Activated CD8-positive, alpha-beta T cell treated with anti-CD3 and anti-CD28 coated beads for 36 hours (primary cell): ENCODE measurements around the gene SAFB2. TPM values are rescaled to one million over a fixed set of nuclear protein-coding genes. Genes with fewer than 3 reads are reported as not detected.

Source experiments
- ATAC-seq: fragments of 200-7000 bp; cut with Tn5 transposase; one replicate; pipeline ENCODE4 v1.10.0; 2021; ENCODE audit warnings: mild to moderate bottlenecking, moderate library complexity
- CTCF ChIA-PET: fragments of 350-600 bp; sonication (Branson Sonifier 250); formaldehyde crosslinking; loops from one replicate; lab custom pipeline; 2021; ENCODE audit warnings: antibody characterized with exemption; lab: Charles Lee
- POLR2A ChIA-PET: fragments of 350-600 bp; sonication (Branson Sonifier 250); formaldehyde crosslinking; loops from one replicate; lab custom pipeline; 2021; ENCODE audit warnings: antibody characterized with exemption; lab: Charles Lee
- DNase-seq: peaks from one replicate; pipeline ENCODE4 v3.0.0-alpha.2; 2020
- H3K27ac Mint-ChIP-seq: one replicate; pipeline ENCODE4 v1.8.0; 2021; ENCODE audit warnings: mild to moderate bottlenecking, mixed read lengths
- H3K27me3 Mint-ChIP-seq: one replicate; pipeline ENCODE4 v1.8.0; 2021; ENCODE audit warnings: mixed read lengths
- H3K36me3 Mint-ChIP-seq: one replicate; pipeline ENCODE4 v1.8.0; 2021; ENCODE audit warnings: low read depth, mixed read lengths
- H3K4me1 Mint-ChIP-seq: one replicate; pipeline ENCODE4 v1.8.0; 2021; ENCODE audit warnings: low read depth, mixed read lengths
- H3K4me3 Mint-ChIP-seq: one replicate; pipeline ENCODE4 v1.8.0; 2021; ENCODE audit warnings: mild to moderate bottlenecking, moderate library complexity, mixed read lengths
- H3K9me3 Mint-ChIP-seq: one replicate; pipeline ENCODE4 v1.8.0; 2021; ENCODE audit warnings: mixed read lengths
- CTCF ChIP-seq: fragments of 200-600 bp; IDR thresholded peaks from one replicate; pipeline ENCODE4 v1.8.0; 2022; ENCODE audit warnings: antibody characterized with exemption, mild to moderate bottlenecking
- intact Hi-C: fragments of 100-400 bp; cut with micrococcal nuclease; formaldehyde crosslinking; loops from one replicate; pipeline ENCODE4 v1.10.0; 2022
- total RNA-seq, 2 experiments: library from RNA; stranded (reverse); gene quantifications; one replicate each; pipeline ENCODE4 v1.2.3, GENCODE V29; 2021

Gene SAFB2
- total RNA-seq, 2 experiments from 2014 or later = 70.8 to 78.0 TPM

- DNase-seq (no peak), ATAC-seq (no peak)
- H3K36me3 Mint-ChIP-seq = peaks cover 64% of the 10 kb centered on the region
These were observed 14.3 kb downstream of the SAFB2 start for GRCh38 chr19:5608291-5608690.

GRCh38 chr19:5607318-5608275 lies 15.0 kb downstream of the SAFB2 start:
- Mint-ChIP-seq H3K27ac (no peak overlapping the region), H3K36me3 (peaks cover 60% of the 10 kb centered on the region), H3K4me1 (peaks cover 11% of the 10 kb centered on the region), H3K9me3 (no peaks in the 10 kb centered on the region), H3K4me3 (no peak overlapping the region), H3K27me3 (no peaks in the 10 kb centered on the region)
- intact Hi-C loops = no loop called here
- DNase-seq (no peak), ATAC-seq (no peak)
- ChIA-PET CTCF (no interaction called here), POLR2A (interaction anchor here (0.6 kb wide), 1 partner anchor 10 kb away, joined by 3 read pairs; no protein-coding TSS in a partner anchor)
- TF ChIP-seq CTCF = no peak

More at GRCh38 chr19:5608291-5608690, 14.3 kb downstream of the SAFB2 start:
- Mint-ChIP-seq H3K4me3 (no peak overlapping the region), H3K4me1 (peaks cover 11% of the 10 kb centered on the region), H3K9me3 (no peaks in the 10 kb centered on the region), H3K27ac (no peak overlapping the region), H3K27me3 (no peaks in the 10 kb centered on the region)
- intact Hi-C loops = no loop called here
- POLR2A ChIA-PET = interaction anchor here (0.6 to 2.7 kb wide), 2 partner anchors 10 to 14 kb away, joined by 3 to 10 read pairs; partner anchors contain the start of genes SAFB and SAFB2
- CTCF ChIA-PET = no interaction called here
- TF ChIP-seq CTCF = no peak

- intact Hi-C loops = no loop called here
- POLR2A ChIA-PET = interaction anchor here (1.1 to 1.5 kb wide), 3 partner anchors 15 to 28 kb away, joined by 3 to 5 read pairs (median 3); partner anchors contain the start of genes SAFB and SAFB2
These were observed 17.2 kb downstream of the SAFB2 start for GRCh38 chr19:5605362-5605761.

GRCh38 chr19:5603626-5604025 lies 18.9 kb downstream of the SAFB2 start:
- H3K27ac Mint-ChIP-seq = no peak overlapping the region
- DNase-seq (no peak), ATAC-seq (no peak)
- intact Hi-C loops = no loop called here
- POLR2A ChIA-PET = no interaction called here
- no peak overlapping the region for H3K4me3 Mint-ChIP-seq
- TF ChIP-seq CTCF = no peak
- CTCF ChIA-PET = no interaction called here
- H3K9me3 Mint-ChIP-seq = no peaks in the 10 kb centered on the region
- peaks cover 11% of the 10 kb centered on the region for H3K4me1 Mint-ChIP-seq
- H3K36me3 Mint-ChIP-seq = peaks cover 68% of the 10 kb centered on the region
- H3K27me3 Mint-ChIP-seq = no peaks in the 10 kb centered on the region

More at GRCh38 chr19:5605362-5605761, 17.2 kb downstream of the SAFB2 start:
- no peak for ATAC-seq
- TF ChIP-seq CTCF = no peak
- no peaks in the 10 kb centered on the region for H3K27me3 Mint-ChIP-seq
- DNase-seq = no peak
- peaks cover 11% of the 10 kb centered on the region for H3K4me1 Mint-ChIP-seq
- no peaks in the 10 kb centered on the region for H3K9me3 Mint-ChIP-seq
- CTCF ChIA-PET = no interaction called here
- no peak overlapping the region for H3K4me3 Mint-ChIP-seq
- peak overlapping the region; percentile 31 for H3K27ac Mint-ChIP-seq
- peaks cover 60% of the 10 kb centered on the region for H3K36me3 Mint-ChIP-seq

GRCh38 chr19:5600797-5601196 lies 21.8 kb downstream of the SAFB2 start:
- POLR2A ChIA-PET = no interaction called here
- no peak overlapping the region for H3K4me3 Mint-ChIP-seq
- H3K9me3 Mint-ChIP-seq = no peaks in the 10 kb centered on the region
- DNase-seq (no peak), ATAC-seq (no peak)
- CTCF ChIA-PET = no interaction called here
- H3K27me3 Mint-ChIP-seq = no peaks in the 10 kb centered on the region
- intact Hi-C loops = no loop called here
- H3K36me3 Mint-ChIP-seq = peaks cover 59% of the 10 kb centered on the region
- no peak overlapping the region for H3K27ac Mint-ChIP-seq
- peaks cover 2% of the 10 kb centered on the region for H3K4me1 Mint-ChIP-seq
- TF ChIP-seq CTCF = no peak
